Kidney (tissue), 14 donors: Measurements from ENCODE around the gene TMEM51. TPM values are rescaled to one million over a fixed set of nuclear protein-coding genes. Genes with fewer than 3 reads are reported as not detected.

Experiments used
- DNase-seq, 5 donors: peaks; one replicate each; pipeline ENCODE4 v3.0.0-alpha.2; 2013 to 2020
- FAIRE-seq: peaks from 2 replicates; lab custom pipeline; 2012; peaks lifted over from hg19 to GRCh38; lab: Jason Lieb, UNC
- H3K27ac ChIP-seq, 2 donors: one replicate each; pipeline ENCODE4 v1.7.0; 2013; ENCODE audit warnings: low read depth in 2 of 2, low read length in 2 of 2, inconsistent platforms in 1 of 2
- H3K27me3 ChIP-seq: one replicate; pipeline ENCODE4 v1.7.1; 2013; ENCODE audit warnings: low read length, inconsistent platforms; ENCODE audit not compliant: control insufficient read depth, insufficient read depth
- H3K36me3 ChIP-seq, 3 donors: one replicate each; pipeline versions ENCODE4 v1.7.0 to v1.7.1; 2013; ENCODE audit warnings: low read length in 3 of 3, control low read depth in 1 of 3, inconsistent platforms in 1 of 3; ENCODE audit not compliant: insufficient read depth in 3 of 3, control insufficient read depth in 2 of 3
- H3K4me1 ChIP-seq, 3 donors: one replicate each; pipeline versions ENCODE4 v1.7.0 to v1.7.1; 2013; ENCODE audit warnings: low read length in 3 of 3, inconsistent platforms in 1 of 3, low read depth in 1 of 3; ENCODE audit not compliant: control insufficient read depth in 2 of 3, insufficient read depth in 2 of 3
- H3K4me3 ChIP-seq, 3 donors: one replicate each; pipeline versions ENCODE4 v1.7.0 to v1.8.1; 2013; ENCODE audit warnings: low read length in 3 of 3, control low read depth in 1 of 3, inconsistent platforms in 1 of 3
- H3K9ac ChIP-seq, 3 donors: one replicate each; pipeline versions ENCODE4 v1.7.0 to v1.7.1; 2013; ENCODE audit warnings: low read length in 3 of 3, control low read depth in 1 of 3, inconsistent platforms in 1 of 3
- H3K9me3 ChIP-seq, 3 donors: one replicate each; pipeline versions ENCODE4 v1.7.0 to v1.7.1; 2013; ENCODE audit warnings: low read length in 3 of 3, control low read depth in 1 of 3, inconsistent platforms in 1 of 3; ENCODE audit not compliant: control insufficient read depth in 2 of 3, insufficient read depth in 1 of 3
- intact Hi-C: fragments of 100-400 bp; cut with DNase I; formaldehyde crosslinking; loops from one replicate; pipeline ENCODE4 v1.11.1; 2022
- polyA plus RNA-seq: library from polyadenylated mRNA; stranded (reverse); fragments of 350-450 nt; fragmentation: Illumina TruSeq; extraction: RNeasy Lipid Tissue Mini Kit (QIAGEN cat#74804); gene quantifications from one replicate; pipeline ENCODE4 v1.2.3, GENCODE V29; 2014; ENCODE audit warnings: low read depth, low replicate concordance; ENCODE audit not compliant: insufficient read depth
- total RNA-seq: library from RNA; stranded (reverse); fragmentation: NEBNext Ultra II Directional; extraction: Animal tissue kit (Norgen Biotek cat#: 25700); gene quantifications from one replicate; pipeline ENCODE4 v1.2.1, GENCODE V29; 2021
- TF ChIP-seq, protein P1 (sequence below): IDR thresholded peaks from 3 replicates; pipeline ENCODE4 v1.5.1; 2012; ENCODE audit warnings: mild to moderate bottlenecking, moderate library complexity, borderline replicate concordance; ENCODE audit not compliant: insufficient read depth; ENCODE audit errors: extremely low read depth
- donor health status: control.
- donor health status: control.
- donor health status: control.
- donor health status: control.
- donor health status: control.
- donor health status: DM: yes; HTN: yes; CAD: no.
- donor health status: Normal renal cell carcinoma (clear cell type).

The TMEM51 gene
- total and polyA plus RNA-seq, 2 donors from 2014 or later = 38.1 to 48.4 TPM

DNA sequence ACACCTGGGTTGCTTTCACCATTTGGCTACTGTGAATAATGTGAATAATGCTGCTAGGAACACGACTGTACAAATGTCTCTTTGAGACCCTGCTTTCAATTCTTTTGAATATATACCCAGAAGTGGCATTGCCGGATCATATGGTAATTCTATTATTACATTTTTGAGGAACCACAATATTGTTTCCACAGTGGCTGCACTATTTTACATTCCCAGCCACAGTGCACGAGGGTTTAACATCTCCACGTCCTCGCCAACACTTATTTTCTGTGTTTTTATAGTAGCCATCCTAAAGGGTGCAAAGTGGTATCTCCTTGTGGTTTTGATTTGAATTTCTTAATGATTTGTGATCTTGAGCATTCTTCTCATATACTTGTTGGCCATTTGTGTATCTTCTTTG lies 109.2 kb downstream of the TMEM51 start:
- Histone ChIP-seq H3K4me3 (no peak overlapping the region), H3K36me3 (no peaks in the 10 kb centered on the region), H3K9me3 (peaks cover 0 to 2% (median 0%) of the 10 kb centered on the region in 3 donors), H3K9ac (no peak overlapping the region), H3K27me3 (no peaks in the 10 kb centered on the region), H3K27ac (no peak overlapping the region), H3K4me1 (peaks cover 0 to 9% (median 0%) of the 10 kb centered on the region in 3 donors)
- intact Hi-C loops = no loop called here
- no peak for DNase-seq
- no peak for FAIRE-seq
- TF ChIP-seq, protein P1, sequence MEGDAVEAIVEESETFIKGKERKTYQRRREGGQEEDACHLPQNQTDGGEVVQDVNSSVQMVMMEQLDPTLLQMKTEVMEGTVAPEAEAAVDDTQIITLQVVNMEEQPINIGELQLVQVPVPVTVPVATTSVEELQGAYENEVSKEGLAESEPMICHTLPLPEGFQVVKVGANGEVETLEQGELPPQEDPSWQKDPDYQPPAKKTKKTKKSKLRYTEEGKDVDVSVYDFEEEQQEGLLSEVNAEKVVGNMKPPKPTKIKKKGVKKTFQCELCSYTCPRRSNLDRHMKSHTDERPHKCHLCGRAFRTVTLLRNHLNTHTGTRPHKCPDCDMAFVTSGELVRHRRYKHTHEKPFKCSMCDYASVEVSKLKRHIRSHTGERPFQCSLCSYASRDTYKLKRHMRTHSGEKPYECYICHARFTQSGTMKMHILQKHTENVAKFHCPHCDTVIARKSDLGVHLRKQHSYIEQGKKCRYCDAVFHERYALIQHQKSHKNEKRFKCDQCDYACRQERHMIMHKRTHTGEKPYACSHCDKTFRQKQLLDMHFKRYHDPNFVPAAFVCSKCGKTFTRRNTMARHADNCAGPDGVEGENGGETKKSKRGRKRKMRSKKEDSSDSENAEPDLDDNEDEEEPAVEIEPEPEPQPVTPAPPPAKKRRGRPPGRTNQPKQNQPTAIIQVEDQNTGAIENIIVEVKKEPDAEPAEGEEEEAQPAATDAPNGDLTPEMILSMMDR = no peak

DNA sequence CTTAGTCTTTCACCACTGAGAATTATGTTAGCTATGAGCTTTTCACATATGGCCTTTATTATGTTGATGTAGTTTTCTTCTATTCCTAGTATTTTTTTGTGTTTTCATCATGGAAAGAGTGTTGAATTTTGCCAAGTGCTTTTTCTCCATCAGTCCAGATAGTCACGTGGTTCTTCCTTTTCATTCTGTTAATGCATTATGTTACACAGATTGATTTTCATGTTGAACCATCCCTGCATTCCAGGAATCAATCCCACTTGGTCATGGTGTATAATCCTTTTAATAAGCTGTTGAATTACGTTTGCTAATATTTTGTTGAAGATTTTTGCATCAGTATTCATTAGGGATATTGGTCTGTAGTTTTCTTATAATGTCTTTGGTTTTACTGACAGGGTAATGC lies 111.2 kb downstream of the TMEM51 start:
- H3K27me3 ChIP-seq = no peaks in the 10 kb centered on the region
- no peak overlapping the region for H3K27ac ChIP-seq
- no peaks in the 10 kb centered on the region for H3K36me3 ChIP-seq
- FAIRE-seq (no peak), DNase-seq (no peak)
- no peak overlapping the region for H3K9ac ChIP-seq
- H3K9me3 ChIP-seq = peaks cover 0 to 2% (median 0%) of the 10 kb centered on the region in 3 donors
- peaks cover 0 to 9% (median 0%) of the 10 kb centered on the region in 3 donors for H3K4me1 ChIP-seq
- intact Hi-C loops = no loop called here
- TF ChIP-seq, protein P1 = no peak
- H3K4me3 ChIP-seq = no peak overlapping the region

Other genes starting within 250 kb of the TMEM51 start
- gene FHAD1, start 93.5 kb downstream of the TMEM51 start, total RNA-seq = 4.2 TPM
- 0.84 TPM for gene FHAD1, start 93.5 kb downstream of the TMEM51 start, polyA plus RNA-seq